ENCODE measurements around the gene LSM4. TPM values are rescaled to one million over a fixed set of nuclear protein-coding genes. Genes with fewer than 3 reads are reported as not detected.
A peak's percentile ranks its signal among the peaks of the same experiment; 100 is the strongest.

LSM4 gene
- total and polyA plus RNA-seq, 2 of the 13 experiments (the other 11 are each of a cell fraction or from before 2014, with no cell fraction given): 65.8 to 166 TPM

DNA sequence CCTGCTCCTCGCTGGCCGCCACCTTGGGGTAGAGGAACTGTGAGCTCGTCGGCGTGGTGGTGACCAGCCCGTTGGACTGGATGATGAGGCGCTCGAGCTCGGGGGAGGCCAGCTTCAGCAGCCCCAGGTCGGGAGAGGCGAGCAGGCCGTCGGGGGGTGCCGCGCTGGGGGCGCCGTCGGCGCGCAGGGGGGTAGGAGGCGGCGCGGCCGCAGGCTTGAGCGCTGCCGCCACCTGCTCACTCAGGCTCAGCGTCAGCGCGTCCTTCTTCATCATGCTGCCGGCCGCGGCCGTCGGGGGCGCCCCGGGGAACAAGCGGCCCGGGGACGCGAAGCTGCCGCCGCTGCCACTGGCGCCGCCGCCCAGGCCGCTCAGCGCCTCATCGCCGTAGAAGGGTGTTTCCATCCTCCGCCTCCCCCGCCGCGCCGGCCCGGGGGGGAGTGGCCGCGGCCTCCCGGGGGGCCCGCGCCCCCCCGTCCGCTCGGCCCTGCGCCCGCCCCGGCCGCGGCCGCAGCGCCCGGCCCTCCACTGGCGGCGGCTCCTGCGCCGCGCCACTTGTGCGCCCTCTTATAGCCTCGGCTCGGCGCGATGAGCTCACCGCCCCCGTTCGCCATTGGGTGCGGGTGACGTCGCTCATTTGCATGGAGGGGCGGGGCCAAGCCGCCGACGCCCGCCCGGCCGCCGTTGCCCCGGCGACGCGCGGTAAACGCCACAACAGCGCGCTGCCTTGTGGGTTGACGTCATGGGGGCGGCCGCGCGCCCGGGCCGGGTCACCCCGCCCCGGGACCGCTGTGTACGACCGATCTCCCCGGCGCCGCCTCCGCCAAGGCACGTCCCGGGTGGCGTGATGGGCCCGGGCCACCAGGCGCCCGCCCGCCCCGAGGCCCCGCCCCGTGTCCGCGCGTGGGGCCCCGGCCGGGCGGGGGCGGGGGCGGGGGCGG lies 41.5 kb downstream of the LSM4 start, which contains the start of gene JUND (continued):
- TF ChIP-seq ZNF841 (CRISPR knock-in tag; IDR thresholded peaks at IDR 0.05; ENCODE audit: borderline replicate concordance): no peak
- no peak for TF ChIP-seq SP1 (IDR thresholded peaks at IDR 0.05)
- peak; percentile 78 for TF ChIP-seq SP1 (CRISPR knock-in tag; IDR thresholded peaks at IDR 0.05)
- no peak for TF ChIP-seq ZNF101 (CRISPR knock-in tag; IDR thresholded peaks at IDR 0.05; ENCODE audit: borderline replicate concordance, low read depth)
- no peak for TF ChIP-seq FIP1L1 (IDR thresholded peaks at IDR 0.05; ENCODE audit: borderline replicate concordance, insufficient read depth, low read depth, low read length)
- no peak for TF ChIP-seq REXO4 (CRISPR knock-in tag; IDR thresholded peaks at IDR 0.05; ENCODE audit: borderline replicate concordance)
- TF ChIP-seq ZNF143 (CRISPR knock-in tag; IDR thresholded peaks at IDR 0.05): peak; percentile 87
- TF ChIP-seq JUND (CRISPR knock-in tag; IDR thresholded peaks at IDR 0.05): peak; percentile 75; the same call in 1 of the 2 replicates
- TF ChIP-seq ZSCAN30 (CRISPR knock-in tag; IDR thresholded peaks at IDR 0.05): no peak
- 0 out of 2 replicates have a peak, but pooled peaks have one; percentile 14 for TF ChIP-seq CEBPG (CRISPR knock-in tag; IDR thresholded peaks at IDR 0.05)
- TF ChIP-seq GTF3A (CRISPR knock-in tag; conservative IDR thresholded peaks at IDR 0.05): no peak
- TF ChIP-seq NFIC (IDR thresholded peaks at IDR 0.05; ENCODE audit: low read length): no peak
- no peak for TF ChIP-seq SSRP1 (CRISPR knock-in tag; IDR thresholded peaks at IDR 0.05)
- no peak for TF ChIP-seq SNRNP70 (IDR thresholded peaks at IDR 0.05; ENCODE audit: low read depth, low read length)
- TF ChIP-seq, protein P1, sequence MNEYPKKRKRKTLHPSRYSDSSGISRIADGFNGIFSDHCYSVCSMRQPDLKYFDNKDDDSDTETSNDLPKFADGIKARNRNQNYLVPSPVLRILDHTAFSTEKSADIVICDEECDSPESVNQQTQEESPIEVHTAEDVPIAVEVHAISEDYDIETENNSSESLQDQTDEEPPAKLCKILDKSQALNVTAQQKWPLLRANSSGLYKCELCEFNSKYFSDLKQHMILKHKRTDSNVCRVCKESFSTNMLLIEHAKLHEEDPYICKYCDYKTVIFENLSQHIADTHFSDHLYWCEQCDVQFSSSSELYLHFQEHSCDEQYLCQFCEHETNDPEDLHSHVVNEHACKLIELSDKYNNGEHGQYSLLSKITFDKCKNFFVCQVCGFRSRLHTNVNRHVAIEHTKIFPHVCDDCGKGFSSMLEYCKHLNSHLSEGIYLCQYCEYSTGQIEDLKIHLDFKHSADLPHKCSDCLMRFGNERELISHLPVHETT (CRISPR knock-in tag; conservative IDR thresholded peaks at IDR 0.05): peak; percentile 69
- no peak for TF ChIP-seq SCMH1 (CRISPR knock-in tag; IDR thresholded peaks at IDR 0.05; ENCODE audit: borderline replicate concordance)
- TF ChIP-seq, protein P2, sequence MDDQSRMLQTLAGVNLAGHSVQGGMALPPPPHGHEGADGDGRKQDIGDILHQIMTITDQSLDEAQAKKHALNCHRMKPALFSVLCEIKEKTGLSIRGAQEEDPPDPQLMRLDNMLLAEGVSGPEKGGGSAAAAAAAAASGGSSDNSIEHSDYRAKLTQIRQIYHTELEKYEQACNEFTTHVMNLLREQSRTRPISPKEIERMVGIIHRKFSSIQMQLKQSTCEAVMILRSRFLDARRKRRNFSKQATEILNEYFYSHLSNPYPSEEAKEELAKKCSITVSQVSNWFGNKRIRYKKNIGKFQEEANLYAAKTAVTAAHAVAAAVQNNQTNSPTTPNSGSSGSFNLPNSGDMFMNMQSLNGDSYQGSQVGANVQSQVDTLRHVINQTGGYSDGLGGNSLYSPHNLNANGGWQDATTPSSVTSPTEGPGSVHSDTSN (CRISPR knock-in tag; IDR thresholded peaks at IDR 0.05; ENCODE audit: borderline replicate concordance): no peak
- peak; percentile 70 for TF ChIP-seq U2AF1 (optimal IDR thresholded peaks at IDR 0.05; ENCODE audit: low read depth, low read length)
- no peak for TF ChIP-seq KLF13 (CRISPR knock-in tag; IDR thresholded peaks at IDR 0.05)
- TF ChIP-seq, protein P3, sequence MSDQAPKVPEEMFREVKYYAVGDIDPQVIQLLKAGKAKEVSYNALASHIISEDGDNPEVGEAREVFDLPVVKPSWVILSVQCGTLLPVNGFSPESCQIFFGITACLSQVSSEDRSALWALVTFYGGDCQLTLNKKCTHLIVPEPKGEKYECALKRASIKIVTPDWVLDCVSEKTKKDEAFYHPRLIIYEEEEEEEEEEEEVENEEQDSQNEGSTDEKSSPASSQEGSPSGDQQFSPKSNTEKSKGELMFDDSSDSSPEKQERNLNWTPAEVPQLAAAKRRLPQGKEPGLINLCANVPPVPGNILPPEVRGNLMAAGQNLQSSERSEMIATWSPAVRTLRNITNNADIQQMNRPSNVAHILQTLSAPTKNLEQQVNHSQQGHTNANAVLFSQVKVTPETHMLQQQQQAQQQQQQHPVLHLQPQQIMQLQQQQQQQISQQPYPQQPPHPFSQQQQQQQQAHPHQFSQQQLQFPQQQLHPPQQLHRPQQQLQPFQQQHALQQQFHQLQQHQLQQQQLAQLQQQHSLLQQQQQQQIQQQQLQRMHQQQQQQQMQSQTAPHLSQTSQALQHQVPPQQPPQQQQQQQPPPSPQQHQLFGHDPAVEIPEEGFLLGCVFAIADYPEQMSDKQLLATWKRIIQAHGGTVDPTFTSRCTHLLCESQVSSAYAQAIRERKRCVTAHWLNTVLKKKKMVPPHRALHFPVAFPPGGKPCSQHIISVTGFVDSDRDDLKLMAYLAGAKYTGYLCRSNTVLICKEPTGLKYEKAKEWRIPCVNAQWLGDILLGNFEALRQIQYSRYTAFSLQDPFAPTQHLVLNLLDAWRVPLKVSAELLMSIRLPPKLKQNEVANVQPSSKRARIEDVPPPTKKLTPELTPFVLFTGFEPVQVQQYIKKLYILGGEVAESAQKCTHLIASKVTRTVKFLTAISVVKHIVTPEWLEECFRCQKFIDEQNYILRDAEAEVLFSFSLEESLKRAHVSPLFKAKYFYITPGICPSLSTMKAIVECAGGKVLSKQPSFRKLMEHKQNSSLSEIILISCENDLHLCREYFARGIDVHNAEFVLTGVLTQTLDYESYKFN (CRISPR knock-in tag; conservative IDR thresholded peaks at IDR 0.05): peak; percentile 51; the same call in 1 of the 2 replicates
- TF ChIP-seq MIXL1 (CRISPR knock-in tag; IDR thresholded peaks at IDR 0.05): 0 out of 2 replicates have a peak, but pooled peaks have one; percentile 17
- TF ChIP-seq ZFAT (CRISPR knock-in tag; conservative IDR thresholded peaks at IDR 0.05): no peak
- peak; percentile 96 for TF ChIP-seq CREB1 (IDR thresholded peaks at IDR 0.05)
- TF ChIP-seq CREB1 (CRISPR knock-in tag; IDR thresholded peaks at IDR 0.05): no peak
- no peak for TF ChIP-seq TEAD2 (CRISPR knock-in tag; IDR thresholded peaks at IDR 0.05)
- TF ChIP-seq NFYB (CRISPR knock-in tag; IDR thresholded peaks at IDR 0.05): peak; percentile 84
